Astrocyte of the spinal cord (primary cell): ENCODE measurements around the gene AFG3L2.

Source experiments
- DNase-seq: peaks from one replicate; pipeline ENCODE4 v3.0.0; 2011; ENCODE audit warnings: low read depth, low spot score
- H3K4me3 ChIP-seq: 2 replicates; pipeline ENCODE4 v1.5.1; 2011; ENCODE audit warnings: low read depth, mild to moderate bottlenecking, low read length, moderate library complexity
- in situ Hi-C: cut with HindIII; loops from 2 replicates; pipeline ENCODE4 v1.10.0; 2017; ENCODE audit warnings: low sequenced_read_pairs
- TF ChIP-seq, protein P1 (sequence below): IDR thresholded peaks from 2 replicates; pipeline ENCODE4 v1.5.1; 2012; ENCODE audit warnings: low read depth, mild to moderate bottlenecking, low read length, inconsistent platforms

Gene AFG3L2

DNA sequence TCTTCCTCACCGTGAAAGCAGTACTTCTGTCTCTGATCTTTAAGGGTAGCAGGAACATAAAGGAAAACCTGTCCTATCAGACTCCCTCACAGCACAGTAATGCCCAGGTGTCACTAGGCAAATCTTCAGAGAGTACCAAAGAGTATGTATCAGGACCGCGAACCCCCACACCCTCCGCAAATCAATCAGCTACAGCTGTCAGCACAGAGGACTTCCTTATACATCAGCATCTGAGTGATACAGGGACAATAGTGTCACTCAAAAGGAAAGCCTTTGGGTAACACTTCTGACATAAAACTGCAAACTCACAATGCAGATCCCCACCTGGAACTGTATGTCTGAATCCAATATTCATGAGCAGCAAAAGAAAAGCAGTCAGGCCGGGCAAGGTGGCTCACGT is 2.6 kb downstream of the AFG3L2 start:
- in situ Hi-C loops, result no loop called here
- DNase-seq, result no peak
- no peak overlapping the region for H3K4me3 ChIP-seq
- TF ChIP-seq, protein P1, sequence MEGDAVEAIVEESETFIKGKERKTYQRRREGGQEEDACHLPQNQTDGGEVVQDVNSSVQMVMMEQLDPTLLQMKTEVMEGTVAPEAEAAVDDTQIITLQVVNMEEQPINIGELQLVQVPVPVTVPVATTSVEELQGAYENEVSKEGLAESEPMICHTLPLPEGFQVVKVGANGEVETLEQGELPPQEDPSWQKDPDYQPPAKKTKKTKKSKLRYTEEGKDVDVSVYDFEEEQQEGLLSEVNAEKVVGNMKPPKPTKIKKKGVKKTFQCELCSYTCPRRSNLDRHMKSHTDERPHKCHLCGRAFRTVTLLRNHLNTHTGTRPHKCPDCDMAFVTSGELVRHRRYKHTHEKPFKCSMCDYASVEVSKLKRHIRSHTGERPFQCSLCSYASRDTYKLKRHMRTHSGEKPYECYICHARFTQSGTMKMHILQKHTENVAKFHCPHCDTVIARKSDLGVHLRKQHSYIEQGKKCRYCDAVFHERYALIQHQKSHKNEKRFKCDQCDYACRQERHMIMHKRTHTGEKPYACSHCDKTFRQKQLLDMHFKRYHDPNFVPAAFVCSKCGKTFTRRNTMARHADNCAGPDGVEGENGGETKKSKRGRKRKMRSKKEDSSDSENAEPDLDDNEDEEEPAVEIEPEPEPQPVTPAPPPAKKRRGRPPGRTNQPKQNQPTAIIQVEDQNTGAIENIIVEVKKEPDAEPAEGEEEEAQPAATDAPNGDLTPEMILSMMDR, result no peak

DNA sequence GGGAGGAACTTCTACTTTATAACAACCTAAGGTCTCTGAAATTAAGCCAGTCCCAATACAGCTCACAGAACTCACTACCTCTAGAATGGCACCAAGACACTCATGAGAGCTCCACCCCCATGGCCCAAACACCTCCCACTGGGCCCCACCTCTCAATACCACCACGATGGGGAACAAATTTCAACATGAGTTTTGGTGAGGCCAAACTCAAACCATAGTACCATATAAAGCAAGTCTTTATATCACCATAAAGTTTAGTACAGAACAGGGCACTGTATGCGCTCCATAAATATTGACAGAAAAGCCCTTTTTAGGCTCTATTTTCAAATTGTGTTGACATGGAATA is 3.3 kb downstream of the AFG3L2 start:
- H3K4me3 ChIP-seq, result no peak overlapping the region
- TF ChIP-seq, protein P1, result no peak
- in situ Hi-C loops, result no loop called here
- DNase-seq, result no peak

DNA sequence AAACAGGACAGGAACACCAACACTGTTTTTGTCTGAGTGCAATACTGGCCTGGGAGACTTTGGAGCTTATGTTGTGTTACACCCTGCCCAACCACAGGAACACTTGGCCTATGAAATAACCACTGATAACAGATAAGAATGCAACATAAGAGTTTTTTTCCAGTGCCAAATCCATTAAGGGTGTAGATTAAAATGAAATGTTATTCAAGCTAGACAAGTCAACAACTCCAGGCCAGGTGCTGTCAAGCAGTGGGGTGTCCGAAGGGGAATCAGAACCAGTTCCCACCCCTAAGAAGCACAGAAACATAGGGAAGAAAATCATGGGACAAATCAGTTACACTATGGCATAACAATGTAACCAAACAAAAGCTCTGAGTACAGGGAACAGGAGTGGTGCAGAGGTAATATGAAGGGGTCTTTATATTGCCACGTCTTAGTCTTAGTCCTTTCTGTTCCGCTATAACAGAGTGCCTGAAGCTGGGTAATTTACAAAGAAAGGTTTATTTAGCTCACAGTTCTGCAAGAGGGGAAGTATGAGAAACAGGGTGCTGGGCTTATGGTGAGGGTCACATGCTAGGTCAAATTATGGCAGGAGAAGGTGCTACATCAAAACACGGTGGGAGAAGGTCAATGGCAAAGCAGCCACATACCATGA is 3.8 kb downstream of the AFG3L2 start:
- no peak for DNase-seq

DNA sequence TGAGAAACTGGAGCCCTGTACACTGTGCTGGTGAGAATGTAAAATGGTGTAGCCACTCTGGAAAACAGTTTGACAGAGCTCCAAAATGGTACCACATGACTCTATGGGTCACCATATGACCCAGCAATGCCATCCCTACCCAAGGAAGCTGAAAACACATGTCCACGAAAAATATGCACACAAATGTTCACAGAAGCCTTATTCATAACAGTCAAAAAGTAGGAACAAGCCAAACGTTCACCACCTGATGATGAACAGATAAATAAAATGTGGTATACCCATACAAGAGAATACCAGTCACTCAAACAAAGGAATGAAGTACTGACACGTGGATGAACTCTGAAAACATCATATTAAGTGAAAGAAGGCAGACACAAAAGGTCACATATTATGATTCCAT is 4.6 kb downstream of the AFG3L2 start:
- no peak overlapping the region for H3K4me3 ChIP-seq
- TF ChIP-seq, protein P1, result no peak
- in situ Hi-C loops, result no loop called here
- no peak for DNase-seq

More for the DNA sequence above, 3.8 kb downstream of the AFG3L2 start:
- no peak overlapping the region for H3K4me3 ChIP-seq
- in situ Hi-C loops, result no loop called here
- TF ChIP-seq, protein P1, result no peak

DNA sequence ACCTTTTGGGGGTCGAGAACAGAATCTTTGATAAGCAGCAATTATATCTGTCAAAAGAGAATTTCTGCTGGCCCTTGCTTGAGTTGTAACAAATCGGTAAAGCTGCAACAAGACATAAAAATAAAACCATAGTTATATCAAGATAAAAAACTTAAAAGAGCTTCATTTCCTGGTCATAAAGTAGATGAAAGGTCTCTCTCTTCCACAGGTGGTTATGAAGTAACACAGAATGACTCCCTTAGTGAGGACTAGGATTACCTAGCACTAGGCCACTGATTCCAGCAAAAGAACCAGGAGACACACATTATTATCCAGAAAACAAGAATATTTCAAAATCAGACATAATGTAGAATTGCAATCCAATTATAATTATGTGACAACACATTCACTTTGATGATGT is 5.4 kb downstream of the AFG3L2 start:
- TF ChIP-seq, protein P1, result no peak
- no peak overlapping the region for H3K4me3 ChIP-seq
- DNase-seq, result no peak
- in situ Hi-C loops, result no loop called here

- H3K4me3 ChIP-seq, result no peak overlapping the region
- TF ChIP-seq, protein P1, result no peak
- in situ Hi-C loops, result no loop called here
- DNase-seq, result no peak
These were observed 7.8 kb downstream of the AFG3L2 start for GRCh38 chr18:12369211-12369610.
